K562 (cell line): ENCODE data around the gene SLC12A4. TPM values are rescaled to one million over a fixed set of nuclear protein-coding genes. Genes with fewer than 3 reads are reported as not detected.

Experiments
- CEBPG ChIP-seq, 3 experiments: fragments of 200-800 bp in 1 of 3; sonication (Bioruptor generic) in 1 of 3; sonication (generic) in 1 of 3; formaldehyde crosslinking in 1 of 3; IDR thresholded peaks in 2 of 3; conservative IDR thresholded peaks in 1 of 3; 2 replicates each; pipeline versions ENCODE4 v1.6.1 to v1.8.0; 2016 to 2022; ENCODE audit warnings: missing compliant biosample characterization in 2 of 3, missing genetic modification characterization in 2 of 3, mild to moderate bottlenecking in 1 of 3, missing genetic modification reagents in 1 of 3
- CHAMP1 ChIP-seq: fragments of 450-650 bp; IDR thresholded peaks from 2 replicates; pipeline ENCODE4 v1.6.1; 2016; ENCODE audit warnings: mild to moderate bottlenecking
- DEAF1 ChIP-seq: fragments of 450-650 bp; formaldehyde crosslinking; IDR thresholded peaks from 2 replicates; pipeline ENCODE4 v1.4.0; 2020; ENCODE audit warnings: mild to moderate bottlenecking, moderate library complexity
- ERF ChIP-seq: fragments of 450-650 bp; formaldehyde crosslinking; IDR thresholded peaks from 2 replicates; pipeline ENCODE4 v1.4.0; 2020; ENCODE audit warnings: mild to moderate bottlenecking, mixed read lengths
- EZH2 ChIP-seq: IDR thresholded peaks from 2 replicates; pipeline ENCODE4 v1.6.1; 2012; ENCODE audit warnings: low read depth, mild to moderate bottlenecking, inconsistent platforms, low read length, borderline replicate concordance
- GABPA ChIP-seq: fragments of 200-800 bp; sonication (Bioruptor generic); conservative IDR thresholded peaks from 2 replicates; pipeline ENCODE4 v1.6.1; 2016; ENCODE audit warnings: low read depth, missing genetic modification characterization, missing compliant biosample characterization
- GATAD2B ChIP-seq: fragments of 450-650 bp; IDR thresholded peaks from 2 replicates; pipeline ENCODE4 v1.6.1; 2017; ENCODE audit warnings: mild to moderate bottlenecking, borderline replicate concordance
- KAT7 ChIP-seq: sonication (generic); formaldehyde crosslinking; IDR thresholded peaks from 2 replicates; pipeline ENCODE4 v1.8.0; 2022; ENCODE audit warnings: missing genetic modification reagents, mild to moderate bottlenecking, borderline replicate concordance
- NBN ChIP-seq: fragments of 450-650 bp; IDR thresholded peaks from 2 replicates; pipeline ENCODE4 v1.6.1; 2016; ENCODE audit warnings: low read depth, mild to moderate bottlenecking
- NEUROD1 ChIP-seq: fragments of 150-350 bp; IDR thresholded peaks from 2 replicates; pipeline ENCODE4 v1.6.1; 2014; ENCODE audit warnings: borderline replicate concordance, low read length, low read depth; ENCODE audit not compliant: partially characterized antibody
- SMARCE1 ChIP-seq: fragments of 450-650 bp; IDR thresholded peaks from 2 replicates; pipeline ENCODE4 v1.7.1; 2016; ENCODE audit warnings: mild to moderate bottlenecking
- TEAD2 ChIP-seq: fragments of 450-650 bp; IDR thresholded peaks from 2 replicates; pipeline ENCODE4 v1.6.1; 2016; ENCODE audit warnings: missing genetic modification characterization, control low read depth, missing compliant biosample characterization
- ZBTB5 ChIP-seq: fragments of 450-650 bp; IDR thresholded peaks from 2 replicates; pipeline ENCODE4 v1.6.1; 2017; ENCODE audit warnings: antibody characterized with exemption
- ZNF133 ChIP-seq: fragments of 250-450 bp; sonication (Bioruptor Pico); IDR thresholded peaks from 2 replicates; pipeline ENCODE4 v1.4.0; 2020; ENCODE audit warnings: mild to moderate bottlenecking
- ZNF449 ChIP-seq: fragments of 250-450 bp; sonication (Bioruptor Pico); IDR thresholded peaks from 2 replicates; pipeline ENCODE4 v1.8.0; 2022; ENCODE audit warnings: moderate library complexity, mild to moderate bottlenecking, inconsistent platforms
- ZNF639 ChIP-seq, 2 experiments: fragments of 200-800 bp in 1 of 2; sonication (Bioruptor generic) in 1 of 2; sonication (generic) in 1 of 2; formaldehyde crosslinking in 1 of 2; IDR thresholded peaks in 1 of 2; conservative IDR thresholded peaks in 1 of 2; 2 replicates each; pipeline versions ENCODE4 v1.5.0 to v1.6.1; 2016 to 2020; ENCODE audit warnings: missing compliant biosample characterization in 1 of 2, missing genetic modification characterization in 1 of 2, missing genetic modification reagents in 1 of 2
- polyA plus RNA-seq, 8 experiments: library from polyadenylated mRNA; depleted of rRNA in 4 of 8; stranded (reverse) in 5 of 8; unstranded in 3 of 8; fragments of >200 nt; fragmentation: Nextera tagmentation in 2 of 8; fragmentation: Illumina TruSeq in 1 of 8; extraction: Ambion mirVana in 2 of 8; extraction: Trizol in 1 of 8; gene quantifications; 2 replicates each; pipeline versions ENCODE4 v1.2.1 to v1.2.3, GENCODE V29; 2011 to 2014; ENCODE audit warnings: inconsistent platforms in 1 of 8, missing spikeins in 1 of 8
- total RNA-seq, 7 experiments: library from RNA; depleted of rRNA in 6 of 7; stranded (reverse); fragments of >200 nt in 6 of 7; fragmentation: Illumina TruSeq in 2 of 7; extraction: Trizol in 2 of 7; gene quantifications; 2 replicates each; pipeline versions ENCODE4 v1.2.1 to v1.2.3, GENCODE V29; 2011 to 2021; ENCODE audit warnings: low replicate concordance in 1 of 7

Gene SLC12A4
- total and polyA plus RNA-seq, 9 of the 15 experiments (the other 6 are each of a cell fraction or from before 2014, with no cell fraction given) = 0.75 to 43.5 (median 15.0) TPM

GRCh38 chr16:67968400-67969253 is at the start of gene SLC12A4 (continued):
- TF ChIP-seq DEAF1 (CRISPR knock-in tag) (no peak), ZNF133 (CRISPR knock-in tag) (no peak), KAT7 (CRISPR knock-in tag) (0 out of 2 replicates have a peak, but pooled peaks have one; percentile 49), ZBTB5 (no peak), EZH2 (no peak), NEUROD1 (peak; percentile 8), ERF (CRISPR knock-in tag) (no peak), ZNF639 (CRISPR knock-in tag; conservative IDR thresholded peaks at IDR 0.05 in 1 of 2, IDR thresholded peaks at IDR 0.05 in 1 of 2) (peak in 1 of 2 experiments; percentile 94; a peak in 2 of 4 replicates), CEBPG (CRISPR knock-in tag; IDR thresholded peaks at IDR 0.05) (no peak), CEBPG (tag; conservative IDR thresholded peaks at IDR 0.05 in 1 of 2, IDR thresholded peaks at IDR 0.05 in 1 of 2) (no peak), GABPA (tag) (peak; percentile 83), CHAMP1 (no peak), TEAD2 (tag) (no peak), NBN (peak; percentile 60), ZNF449 (CRISPR knock-in tag) (no peak), SMARCE1 (no peak), GATAD2B (peak; percentile 85; the same call in 1 of the 2 replicates)
